ENCODE data around the gene MBNL2.

MBNL2 gene

GRCh38 chr13:97255515-97256021, 33.4 kb downstream of the MBNL2 start:
- no peak for DNase-seq

DNA sequence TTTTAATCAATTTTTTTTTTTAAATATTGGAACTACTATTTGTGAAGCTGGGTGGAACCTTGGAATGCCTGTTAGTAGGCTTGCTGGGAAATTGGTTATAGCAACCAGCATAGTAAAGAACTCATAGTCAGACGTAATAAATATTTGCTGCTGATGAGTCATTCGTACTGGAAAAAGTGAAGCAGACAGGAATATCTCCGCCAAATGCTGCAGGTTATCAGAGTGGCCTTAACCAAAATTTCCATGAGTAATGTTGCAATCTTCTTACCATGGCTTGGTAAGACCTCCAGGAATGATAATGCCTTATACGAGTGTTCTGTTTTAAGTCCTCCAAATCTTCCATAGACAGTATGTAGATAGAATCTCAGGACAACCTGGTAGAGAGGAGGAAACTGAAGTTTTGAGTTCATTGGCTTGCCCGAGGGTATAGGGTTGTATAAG, 34.2 kb downstream of the MBNL2 start:
- no peak for DNase-seq

GRCh38 chr13:97257228-97257755, 35.2 kb downstream of the MBNL2 start:
- DNase-seq, result peak; percentile 28

DNA sequence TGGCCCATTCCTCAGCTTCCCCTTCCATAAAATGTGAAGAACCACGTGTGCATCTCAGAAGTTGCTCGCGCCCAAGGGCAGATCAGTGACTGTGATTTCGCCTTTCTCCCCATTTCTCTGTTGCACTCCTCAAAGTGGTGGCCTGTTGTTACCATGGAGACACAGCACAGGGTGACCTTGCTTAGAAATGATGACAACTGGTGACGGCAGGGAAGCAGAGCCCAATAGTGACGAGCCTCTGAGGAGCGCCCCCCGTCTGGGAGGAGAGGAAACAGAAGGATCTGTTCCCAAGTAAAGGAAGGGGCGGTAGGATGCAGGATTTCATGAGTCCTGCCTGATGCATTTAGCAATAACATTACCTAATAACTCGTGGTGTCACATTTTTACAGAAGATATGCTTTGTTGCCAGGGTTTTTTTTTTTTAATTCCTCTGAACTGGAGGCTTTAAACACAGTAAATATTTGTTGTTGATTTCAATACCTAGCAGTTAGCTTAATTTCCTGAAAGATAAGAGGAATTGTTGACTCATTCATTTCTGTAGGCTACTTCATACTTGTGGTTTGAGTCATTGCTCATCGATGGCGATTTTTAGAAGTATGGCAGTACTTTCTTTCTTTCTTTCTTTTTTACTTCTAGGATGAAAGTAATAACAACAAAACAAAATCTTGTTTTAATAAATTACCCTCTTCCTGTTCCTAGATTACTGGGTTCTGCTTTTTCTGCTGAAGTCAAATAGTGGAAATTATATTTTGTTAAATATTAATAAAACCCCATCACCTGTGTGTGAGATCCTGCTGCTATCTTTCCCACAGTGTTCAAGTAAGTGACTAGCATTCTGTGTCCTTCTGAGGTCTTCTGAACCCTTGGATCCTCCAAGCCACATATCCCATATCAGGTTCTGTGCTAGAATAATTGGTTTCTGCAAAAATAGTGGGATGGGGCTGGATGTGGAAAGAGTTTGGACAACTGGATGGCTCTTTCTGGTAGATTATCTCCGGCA, 36.0 kb downstream of the MBNL2 start:
- DNase-seq, result no peak

DNA sequence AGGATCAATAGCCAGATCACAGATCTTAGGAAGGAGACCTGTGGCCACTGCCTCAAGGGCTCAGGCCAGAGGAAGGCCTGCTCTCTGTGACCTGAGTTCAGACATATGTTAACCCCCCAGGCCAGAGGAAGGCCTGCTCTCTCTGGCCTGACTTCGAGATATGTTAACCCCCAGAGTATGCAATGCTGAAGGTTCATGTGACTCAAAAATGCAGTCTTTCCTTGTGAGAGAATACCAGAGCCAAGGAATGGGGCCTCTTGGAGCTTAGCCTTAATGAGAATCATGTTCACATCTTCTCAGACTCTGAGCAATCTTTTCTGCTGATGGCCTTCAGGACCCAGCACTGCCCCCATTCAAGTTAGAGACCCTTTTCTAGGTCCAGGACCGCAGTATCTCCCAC, 36.7 kb downstream of the MBNL2 start:
- no peak for DNase-seq

DNA sequence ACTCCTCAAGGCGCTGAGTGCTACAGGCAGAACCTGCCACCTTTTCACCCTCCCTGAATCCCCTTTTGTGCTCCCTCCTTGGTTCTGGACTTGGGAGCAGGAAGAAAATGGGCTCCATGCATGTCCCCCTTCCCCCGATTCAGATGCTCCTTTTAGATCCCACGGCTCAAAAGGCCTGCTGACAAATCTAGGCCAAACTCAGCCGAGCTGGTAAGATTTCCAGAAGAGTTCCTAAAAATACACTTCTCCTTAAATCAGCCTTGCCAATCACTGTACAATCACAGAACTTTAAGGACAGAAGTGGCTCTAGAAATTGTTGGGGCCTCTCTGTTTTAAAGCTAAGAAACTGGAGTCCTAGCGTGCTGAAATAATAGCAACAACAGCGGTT, 37.3 kb downstream of the MBNL2 start:
- DNase-seq, result no peak

DNA sequence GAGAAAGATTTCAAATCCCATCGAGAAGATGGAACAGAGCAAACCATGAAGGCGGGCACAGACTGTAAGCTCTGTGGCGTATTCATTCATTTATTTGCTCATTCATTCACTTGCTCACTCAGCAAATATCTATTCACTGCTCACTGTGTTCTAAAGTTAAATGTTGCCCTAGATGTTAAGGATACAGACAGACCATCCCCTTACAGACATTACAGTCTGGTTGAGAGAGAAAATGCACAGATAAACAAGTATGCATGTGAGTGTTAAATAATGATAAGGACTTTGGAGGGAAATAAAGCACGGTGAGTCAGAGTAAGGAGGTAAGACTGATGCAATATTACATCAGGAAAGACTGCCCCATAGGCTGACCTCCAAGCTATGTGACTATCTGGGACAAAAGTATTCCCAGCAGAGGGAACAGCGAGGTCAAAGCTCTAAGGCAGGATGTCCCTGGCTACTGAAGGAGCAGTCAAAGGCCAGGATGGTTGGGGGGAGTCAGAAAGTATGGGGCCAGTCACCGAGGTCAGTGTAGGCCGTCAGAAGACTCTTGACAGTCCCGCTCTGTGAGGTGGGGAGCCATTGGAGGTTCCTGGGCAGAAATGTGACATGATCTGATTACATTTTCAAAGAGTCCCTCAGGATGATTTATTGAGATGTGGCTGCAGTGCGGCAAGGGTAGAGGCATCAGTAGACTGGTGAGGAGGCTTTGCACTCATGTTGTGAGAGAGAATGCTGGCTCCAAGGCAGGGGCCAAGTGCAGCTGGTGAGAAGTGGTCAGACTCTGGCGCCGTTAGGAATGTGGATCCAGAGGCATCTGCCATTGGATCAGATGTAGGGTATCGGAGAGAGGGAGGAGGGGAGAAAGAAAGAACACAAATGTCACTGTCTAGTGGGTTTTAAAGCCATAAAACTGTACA, 37.9 kb downstream of the MBNL2 start:
- DNase-seq, result no peak

- DNase-seq, result no peak
Observed at GRCh38 chr13:97261254-97262005, 39.3 kb downstream of the MBNL2 start.

DNA sequence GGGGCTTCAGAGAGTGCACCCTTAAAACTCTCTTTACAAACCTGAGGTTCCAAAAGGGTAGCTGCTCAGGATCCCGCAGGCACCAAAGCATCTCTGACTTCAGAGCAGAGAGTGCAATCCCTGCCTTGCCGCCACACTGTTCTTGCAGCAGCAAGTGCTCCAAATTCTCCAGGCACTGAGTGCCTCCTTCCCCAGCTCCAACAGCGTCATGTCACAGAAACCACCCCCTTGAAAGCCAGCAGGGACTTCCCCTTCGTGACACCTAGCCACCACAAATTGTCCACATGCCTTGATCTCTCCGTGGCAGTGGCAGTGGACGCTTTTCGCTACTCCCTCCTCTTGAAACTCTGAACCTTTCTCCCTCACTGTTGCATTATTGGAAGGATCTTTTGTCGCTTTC, 39.9 kb downstream of the MBNL2 start:
- DNase-seq, result no peak

GRCh38 chr13:97263160-97263559, 41.0 kb downstream of the MBNL2 start:
- DNase-seq, result no peak

DNA sequence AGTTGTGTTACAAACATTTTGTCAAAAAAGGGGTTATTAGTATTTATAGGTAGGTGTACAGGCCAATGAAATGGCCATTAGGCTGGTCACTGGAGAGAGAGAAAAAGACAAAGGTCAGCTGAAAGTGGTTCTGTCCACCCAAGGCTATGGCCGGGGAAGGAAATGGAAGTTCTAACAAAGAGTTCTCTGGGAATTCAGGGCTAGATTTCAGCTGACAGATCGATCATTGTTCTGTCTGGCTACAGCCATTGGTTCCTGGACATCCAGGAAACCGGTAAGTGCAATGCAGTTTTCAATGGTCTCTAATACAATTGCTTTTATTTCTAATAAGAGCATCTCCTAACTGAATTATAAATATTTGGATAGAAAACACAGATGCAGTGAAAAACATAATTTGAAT, 42.5 kb downstream of the MBNL2 start:
- DNase-seq, result no peak

- peak; percentile 88 for DNase-seq
Observed at GRCh38 chr13:97266332-97266731, 44.2 kb downstream of the MBNL2 start.

DNA sequence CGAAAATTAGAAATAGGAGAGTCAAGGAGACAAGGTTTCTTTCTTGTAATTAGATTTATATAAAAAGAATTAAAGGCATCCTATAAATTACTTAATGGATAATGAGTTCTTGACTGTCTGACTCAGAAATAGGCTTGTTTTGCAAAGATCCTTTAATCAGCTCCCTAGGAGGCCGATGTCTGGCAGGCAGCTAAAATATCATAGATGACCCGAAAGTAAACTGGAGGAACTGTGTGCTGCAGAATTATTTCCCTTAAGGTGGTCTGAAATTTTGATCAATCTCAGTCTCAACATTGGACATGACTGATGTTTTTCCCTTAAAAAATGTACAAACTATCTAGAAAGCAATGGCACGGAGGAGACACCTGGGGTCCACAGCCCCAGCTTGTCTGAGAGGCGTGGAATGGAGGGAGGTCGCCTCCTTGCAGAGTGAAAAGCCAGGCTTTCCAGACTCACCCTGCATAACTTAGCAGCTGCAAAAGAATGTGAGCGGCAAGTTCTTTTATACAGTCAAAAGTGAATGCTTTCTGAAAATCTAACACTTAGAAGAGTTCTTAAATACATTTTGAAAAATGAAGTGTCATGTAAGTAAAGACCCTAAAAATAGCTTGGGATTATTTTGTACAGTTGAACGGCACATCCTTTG, 44.8 kb downstream of the MBNL2 start:
- no peak for DNase-seq

GRCh38 chr13:97267418-97268059, 45.4 kb downstream of the MBNL2 start:
- no peak for DNase-seq

- DNase-seq, result no peak
Observed at GRCh38 chr13:97268772-97269171, 46.6 kb downstream of the MBNL2 start.

- no peak for DNase-seq
Observed at GRCh38 chr13:97269603-97270002, 47.5 kb downstream of the MBNL2 start.

DNA sequence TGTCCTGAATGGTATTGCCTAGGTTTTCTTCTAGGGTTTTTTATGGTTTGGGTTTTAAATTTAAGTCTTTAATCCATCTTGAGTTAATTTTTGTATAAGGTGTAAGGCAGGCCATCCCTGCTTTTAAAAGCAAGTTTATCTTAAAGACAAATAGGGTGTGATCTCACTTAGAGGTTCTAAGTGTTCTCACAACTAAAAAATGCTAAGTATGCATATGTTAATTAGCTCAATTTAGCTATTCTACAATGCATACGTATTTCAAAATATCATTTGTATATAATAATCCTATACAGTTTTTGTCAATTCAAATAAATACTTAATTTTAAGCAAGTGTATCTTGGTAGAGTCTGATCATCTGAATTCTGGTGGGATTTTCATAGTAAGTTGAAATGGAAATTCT, 50.4 kb downstream of the MBNL2 start:
- no peak for DNase-seq

DNA sequence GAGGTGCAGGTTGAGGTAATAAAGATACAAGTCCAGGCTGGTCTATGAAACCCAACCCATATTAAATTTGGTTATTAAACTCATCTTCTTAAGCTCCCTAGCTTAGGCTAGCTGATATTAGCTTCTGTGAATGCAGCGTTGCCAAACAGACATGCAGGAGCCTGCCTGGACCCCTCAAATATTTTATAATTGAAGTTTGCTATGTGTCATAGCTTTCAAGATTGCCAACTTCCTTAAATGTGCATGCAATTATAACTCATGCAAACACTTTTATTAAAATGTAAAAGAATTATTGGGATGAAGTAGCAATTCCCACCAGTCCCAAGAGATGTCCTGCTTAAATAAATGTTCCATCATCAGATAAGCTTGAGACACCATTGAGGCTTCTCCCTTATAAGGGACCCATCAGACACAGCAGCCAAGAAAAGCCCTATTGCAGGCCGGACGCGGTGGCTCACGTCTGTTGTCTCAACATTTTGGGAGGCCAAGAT, 51.3 kb downstream of the MBNL2 start:
- no peak for DNase-seq

GRCh38 chr13:97274829-97275649, 52.9 kb downstream of the MBNL2 start:
- no peak for DNase-seq
